ENCODE measurements around the gene THUMPD3.

GRCh38 chr3:9399337-9399703, 36.5 kb downstream of the THUMPD3 start:
- no peak for TF ChIP-seq CTCF (IDR thresholded peaks at IDR 0.05)
- no peak for TF ChIP-seq POLR2A (IDR thresholded peaks at IDR 0.05)

Data from lower leg skin (tissue), 3 donors.